T-helper 1 cell (primary cell): ENCODE measurements around the gene NEK2.
"Not testable (repeated sequence)": the region's sequence is repeated elsewhere in the genome, so short reads cannot be mapped to it uniquely, and the experiment has no call there.

ENCODE experiments used
- DNase-seq, 5 donors: peaks; one replicate each; pipeline ENCODE4 v3.0.0-alpha.2; 2012 to 2020

NEK2 gene

DNA sequence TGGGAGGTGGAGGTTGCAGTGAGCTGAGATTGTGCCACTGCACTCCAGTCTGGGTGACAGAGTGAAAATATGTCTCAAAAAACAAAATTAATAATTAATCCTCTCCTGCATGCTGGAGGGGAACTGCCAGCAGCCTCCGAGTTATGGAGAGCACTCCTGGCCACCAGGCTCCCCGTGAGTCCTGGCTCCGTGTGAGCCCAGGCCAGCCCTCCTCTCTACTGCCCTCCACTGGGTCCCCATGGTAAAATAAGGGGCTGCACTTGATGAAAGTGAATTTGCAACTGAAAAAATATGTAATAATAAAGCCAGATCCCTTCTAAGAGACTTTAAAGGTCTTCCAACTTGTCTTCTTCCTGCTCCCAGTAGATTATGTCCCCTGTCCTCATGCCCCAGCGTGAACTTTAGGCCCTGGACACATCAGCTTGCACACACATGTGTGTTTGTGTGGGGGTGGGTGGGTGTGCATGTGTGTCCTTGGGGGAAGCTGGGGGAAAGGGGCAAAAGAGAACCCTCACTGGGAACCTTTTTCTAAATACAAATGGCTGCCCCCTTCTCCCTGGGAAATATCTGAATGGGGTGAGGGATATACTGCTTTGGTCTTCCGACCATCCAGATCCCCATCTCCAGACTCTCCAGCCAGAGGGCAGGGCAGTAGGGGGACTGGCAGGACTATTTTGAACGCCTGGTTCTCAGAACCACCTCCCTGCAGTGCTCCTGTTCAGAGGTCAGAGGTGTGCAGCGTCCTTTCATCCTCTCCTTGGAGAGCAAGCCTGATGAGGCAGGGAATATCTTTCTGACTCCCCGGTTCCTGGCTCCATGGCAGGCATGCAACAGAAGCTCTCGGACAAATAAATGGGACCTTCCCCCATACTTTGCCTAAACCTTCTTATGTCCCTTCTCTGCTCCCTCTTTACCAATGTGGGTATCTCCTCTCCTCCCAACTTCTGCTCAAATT is 26.2 kb downstream of the NEK2 start:
- peak in 1 of 5 donors; percentile 10 for DNase-seq

DNA sequence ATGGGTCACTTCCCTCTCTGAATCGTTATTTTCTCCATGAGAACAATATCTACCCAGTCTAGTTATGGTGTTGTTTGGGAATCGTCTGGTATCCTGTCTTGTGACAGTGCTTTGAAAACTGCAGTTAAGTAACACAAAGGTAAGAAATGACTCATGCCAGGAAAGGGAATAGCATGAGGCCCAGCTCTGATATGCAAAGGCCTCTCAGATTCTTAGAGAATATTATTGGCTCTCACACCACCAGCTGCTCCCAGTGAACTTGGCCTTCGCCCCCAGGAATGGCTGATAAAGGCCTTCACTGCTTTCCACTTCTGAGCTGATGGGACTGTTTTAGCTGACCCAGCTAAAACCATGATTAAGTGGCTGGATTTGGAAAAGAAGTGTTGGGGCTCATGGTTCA is 27.1 kb downstream of the NEK2 start:
- DNase-seq = no peak

DNA sequence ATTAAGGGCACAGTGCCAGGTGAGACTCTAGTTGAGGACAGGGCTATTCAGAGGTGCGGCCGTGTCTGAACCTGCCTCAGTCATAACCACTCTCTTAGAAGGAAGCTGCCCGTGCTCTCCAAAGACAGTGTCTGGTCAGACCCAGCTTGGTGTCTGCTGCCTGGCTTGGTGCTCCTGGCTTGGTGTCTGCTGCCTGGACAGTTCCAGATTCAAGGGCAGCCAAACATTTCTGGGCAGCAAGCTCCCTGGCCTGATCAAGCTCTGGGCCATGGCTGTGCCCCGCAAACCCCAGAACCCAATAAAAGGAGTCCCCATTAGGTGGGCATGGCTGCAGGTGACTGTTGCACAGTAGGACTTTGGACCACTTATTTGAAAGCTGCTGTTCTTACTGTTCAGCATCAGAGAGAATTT is 27.7 kb downstream of the NEK2 start:
- DNase-seq = no peak

DNA sequence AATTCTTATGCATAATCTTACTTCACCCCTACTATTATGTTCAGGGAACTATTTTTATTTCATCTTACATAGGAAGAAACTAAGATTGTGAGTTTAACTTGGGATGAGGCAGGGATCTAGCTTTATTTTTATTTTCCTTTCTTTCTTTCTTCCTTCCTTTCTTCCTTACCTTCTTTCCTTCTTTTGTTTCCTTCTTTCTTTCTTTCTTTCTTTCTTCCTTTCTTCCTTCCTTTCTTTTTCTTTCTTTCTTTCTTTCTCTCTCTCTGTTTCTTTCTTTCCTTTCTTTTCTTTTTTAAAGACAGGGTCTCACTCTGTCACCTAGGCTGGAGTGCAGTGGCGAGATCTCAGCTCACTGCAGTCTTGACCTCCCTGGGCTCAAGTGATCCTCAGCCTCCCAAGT is 28.9 kb downstream of the NEK2 start:
- DNase-seq = no peak

DNA sequence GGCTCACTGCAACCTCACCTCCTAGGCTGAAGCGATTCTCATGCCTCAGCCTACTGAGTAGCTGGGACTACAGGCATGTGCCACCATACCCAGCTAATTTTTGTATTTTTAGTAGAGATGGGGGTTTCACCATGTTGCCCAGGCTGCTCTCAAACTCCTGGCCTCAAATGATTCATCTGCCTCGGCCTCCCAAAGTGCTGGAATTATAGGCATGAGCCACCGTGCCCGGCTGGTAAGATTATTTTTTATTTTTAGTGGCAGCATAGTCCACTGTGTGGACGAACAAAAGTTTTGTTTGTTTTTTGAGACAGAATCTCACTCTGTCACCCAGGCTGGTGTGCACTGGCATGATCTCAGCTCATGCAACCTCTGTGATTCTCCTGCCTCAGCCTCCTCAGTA is 29.8 kb downstream of the NEK2 start:
- DNase-seq = not testable (repeated sequence)

DNA sequence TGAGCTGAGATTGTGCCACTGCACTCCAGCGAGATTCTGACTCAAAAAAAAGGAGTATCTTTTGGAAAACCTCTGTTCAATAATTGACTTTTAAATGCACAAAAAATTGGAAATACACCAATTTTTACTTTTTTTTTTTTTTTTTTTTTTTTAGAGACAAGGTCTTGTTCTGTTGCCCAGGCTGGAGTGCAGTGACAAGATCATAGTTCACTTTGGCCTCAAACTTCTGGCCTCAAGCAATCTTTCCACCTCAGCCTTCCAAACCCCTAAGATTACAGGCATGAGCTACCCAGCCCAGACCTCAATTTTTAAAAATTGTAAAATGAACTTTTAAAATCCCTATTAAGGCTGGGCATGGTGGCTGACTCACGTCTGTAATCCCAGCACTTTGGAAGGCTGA is 30.8 kb downstream of the NEK2 start:
- DNase-seq = no peak

DNA sequence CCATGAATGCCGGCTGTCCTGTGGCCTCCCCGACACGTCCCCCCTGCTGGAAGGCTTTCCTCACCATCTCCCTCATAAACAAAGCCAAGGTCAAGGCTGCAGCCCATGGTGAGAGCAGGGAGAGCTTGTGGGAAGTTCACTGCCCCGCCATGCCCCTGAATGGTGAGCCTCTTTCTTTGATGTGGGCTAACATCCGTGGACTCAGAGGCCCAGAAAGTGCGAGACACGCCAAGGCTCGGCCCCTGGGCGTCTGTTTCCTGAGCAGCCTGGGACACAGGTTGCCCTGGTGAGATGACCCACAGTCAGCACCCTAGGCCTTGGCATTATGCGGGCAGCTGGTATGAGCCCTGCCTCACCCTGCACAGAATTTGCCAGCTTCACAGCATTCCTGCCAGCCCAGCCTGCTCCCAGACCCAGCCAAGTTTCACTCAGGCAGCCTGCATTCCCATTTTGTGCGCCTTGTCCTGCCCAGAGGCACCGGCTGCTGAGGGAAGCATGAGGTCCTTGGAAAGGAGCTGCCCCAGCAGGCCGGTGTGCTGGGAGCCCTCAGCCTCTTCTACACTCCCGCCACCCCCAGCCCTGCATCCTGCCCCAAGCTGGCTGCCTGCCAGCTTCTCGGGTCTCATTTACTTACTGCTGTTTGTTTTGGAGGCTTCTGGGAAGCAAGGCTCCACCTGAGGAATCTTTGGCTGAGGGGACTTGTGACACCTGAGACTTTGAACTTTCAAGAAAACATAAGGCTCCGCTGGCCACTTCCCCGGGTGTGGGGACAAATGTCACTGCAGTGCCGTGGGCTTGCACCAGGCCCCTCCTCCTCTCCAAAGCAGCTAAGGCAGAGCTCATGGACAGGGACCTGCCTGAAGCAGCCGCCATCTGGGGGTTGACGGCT is 31.9 kb downstream of the NEK2 start:
- DNase-seq = no peak

DNA sequence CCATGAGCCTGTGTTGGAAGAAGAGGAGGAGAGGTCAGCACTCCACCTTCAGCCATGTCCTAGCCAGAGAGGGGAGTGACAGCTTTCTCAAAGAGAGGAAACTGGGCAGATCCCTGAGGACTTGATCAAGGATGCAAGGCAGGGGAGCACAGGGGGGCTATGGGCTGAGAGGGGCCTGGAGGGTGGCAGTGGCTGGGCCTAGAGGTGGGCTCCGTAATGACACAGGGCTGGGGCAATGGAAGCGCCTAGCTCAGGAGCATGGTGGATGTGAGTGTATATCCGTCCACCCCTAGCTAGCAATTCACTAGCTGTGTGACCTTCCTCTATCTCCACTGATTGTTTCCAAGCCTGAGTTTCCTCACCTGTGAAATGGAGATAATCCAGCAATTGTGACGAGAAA is 32.6 kb downstream of the NEK2 start:
- DNase-seq = no peak

DNA sequence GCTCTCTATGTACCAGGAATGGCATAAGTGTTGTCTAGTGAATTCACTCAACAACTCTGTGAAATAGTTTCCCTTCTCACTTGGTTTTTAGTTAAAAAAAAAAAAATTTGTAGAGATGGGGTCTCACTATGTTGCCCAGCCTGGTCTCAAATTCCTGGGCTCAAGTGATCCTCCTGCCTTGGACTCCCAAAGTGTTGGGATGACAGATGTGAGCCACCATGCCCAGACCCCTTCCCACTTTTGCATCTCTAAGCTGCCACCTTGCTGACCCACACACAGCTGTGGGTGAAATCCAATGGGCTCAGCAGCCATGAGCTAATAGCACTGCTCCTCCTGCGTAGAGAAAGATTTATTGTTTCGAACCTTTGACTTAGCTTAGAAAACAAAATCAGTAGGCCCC is 33.5 kb downstream of the NEK2 start:
- no peak for DNase-seq

DNA sequence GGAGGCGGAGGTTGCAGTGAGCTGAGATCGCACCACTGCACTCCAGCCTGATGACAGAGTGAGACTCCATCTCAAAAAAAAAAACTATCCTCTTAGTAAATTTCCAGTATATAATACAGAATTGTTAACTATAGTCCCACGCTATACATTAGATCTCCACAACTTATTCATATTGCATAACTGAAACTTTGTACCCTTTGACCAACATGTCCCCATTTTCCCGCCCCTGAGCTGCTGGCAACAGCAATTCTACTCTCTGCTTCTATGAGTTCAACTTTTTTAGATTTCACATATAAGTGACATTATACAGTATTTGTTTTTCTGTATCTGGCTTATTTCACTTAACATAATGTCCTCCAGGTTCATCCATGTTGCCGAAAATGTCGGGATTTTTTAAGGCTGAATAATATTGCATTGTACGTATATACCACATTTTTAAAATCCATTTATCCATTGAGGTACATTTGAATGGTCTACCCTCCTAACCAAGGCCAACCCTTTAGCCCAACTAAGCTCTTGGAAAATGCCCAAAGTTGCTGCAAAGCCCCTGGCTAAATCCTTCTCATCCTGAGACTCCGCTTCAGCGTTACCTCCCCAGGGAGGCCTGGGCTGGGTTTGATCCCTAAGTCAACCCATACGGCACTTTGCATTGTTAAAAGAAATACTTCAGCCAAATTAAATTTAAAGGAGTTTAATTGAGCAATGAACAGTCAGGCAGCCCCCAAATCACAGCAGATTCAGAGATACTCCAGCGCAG is 34.2 kb downstream of the NEK2 start:
- DNase-seq = no peak

DNA sequence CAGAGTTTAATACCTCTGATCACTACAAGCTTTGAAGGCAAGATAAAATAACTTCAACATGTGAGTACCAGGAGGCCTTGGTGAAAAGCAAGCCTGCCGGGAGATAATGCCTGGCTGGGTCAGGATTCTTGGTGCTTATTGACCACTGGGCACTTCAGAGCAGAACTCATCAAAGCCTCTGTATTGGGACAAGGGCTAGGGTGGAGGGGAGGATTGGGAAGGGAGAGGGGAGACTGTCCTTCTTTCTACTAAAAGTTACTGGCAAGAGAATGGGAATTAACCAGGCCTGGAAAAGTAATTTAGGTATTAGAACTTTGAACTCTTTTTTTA is 35.2 kb downstream of the NEK2 start:
- no peak for DNase-seq

DNA sequence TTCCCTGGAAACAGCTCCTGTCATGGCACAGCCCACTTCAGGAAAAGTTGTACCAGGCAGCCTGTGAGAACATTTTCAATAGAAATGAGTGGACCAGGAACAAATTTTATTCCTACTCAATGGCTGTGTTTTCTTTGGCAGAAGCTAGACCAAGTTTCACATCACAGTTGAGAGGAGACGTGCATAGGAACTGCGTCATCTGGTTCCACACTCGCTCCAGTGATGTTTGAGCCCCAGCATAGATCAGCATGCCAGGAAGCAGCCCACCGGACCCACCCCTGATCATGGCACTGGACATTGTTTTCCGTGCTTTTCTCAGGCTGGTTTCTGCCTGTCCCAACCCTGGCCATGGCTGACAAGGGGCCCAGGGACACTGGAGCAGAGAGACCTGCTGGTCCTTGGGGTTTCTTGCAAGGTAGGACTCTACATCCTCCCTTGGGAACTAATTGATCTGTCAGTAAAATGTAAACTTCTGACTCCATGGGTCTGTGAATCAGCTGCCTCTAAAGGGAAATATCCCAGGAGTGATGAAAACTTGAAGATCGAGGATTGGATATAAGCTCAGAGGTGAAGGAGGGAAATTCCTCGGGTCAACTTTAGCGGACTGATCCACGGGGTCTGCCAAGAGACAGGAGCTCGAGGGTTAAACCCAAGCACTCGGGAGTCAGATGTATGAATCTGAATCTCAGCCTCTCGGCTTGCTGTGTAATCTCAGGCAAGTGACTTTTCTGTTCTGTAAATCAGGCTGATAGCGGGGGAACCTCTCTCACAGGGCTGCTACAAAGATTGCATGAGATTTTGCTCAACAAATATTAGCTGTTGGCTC is 35.7 kb downstream of the NEK2 start:
- DNase-seq = no peak

DNA sequence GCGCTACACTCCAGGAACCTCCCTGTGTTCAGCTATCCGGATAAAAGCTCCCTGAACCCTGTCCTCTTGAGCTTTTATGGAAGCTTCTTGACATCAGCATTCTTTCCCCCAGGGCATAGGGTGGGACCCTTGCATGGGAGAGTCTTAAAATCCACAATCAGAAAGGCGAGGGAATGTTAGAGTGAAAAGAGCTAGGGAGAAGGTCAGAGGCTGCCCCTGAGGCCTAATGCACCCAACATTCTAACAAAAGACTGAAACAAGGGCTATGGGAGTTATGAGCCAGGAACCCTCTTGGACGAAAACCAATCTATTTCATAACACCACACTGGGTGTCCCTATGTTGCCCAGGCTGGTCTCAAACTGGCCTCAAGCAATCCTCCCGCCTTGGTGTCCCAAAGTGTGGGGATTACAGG is 36.7 kb downstream of the NEK2 start:
- no peak for DNase-seq

DNA sequence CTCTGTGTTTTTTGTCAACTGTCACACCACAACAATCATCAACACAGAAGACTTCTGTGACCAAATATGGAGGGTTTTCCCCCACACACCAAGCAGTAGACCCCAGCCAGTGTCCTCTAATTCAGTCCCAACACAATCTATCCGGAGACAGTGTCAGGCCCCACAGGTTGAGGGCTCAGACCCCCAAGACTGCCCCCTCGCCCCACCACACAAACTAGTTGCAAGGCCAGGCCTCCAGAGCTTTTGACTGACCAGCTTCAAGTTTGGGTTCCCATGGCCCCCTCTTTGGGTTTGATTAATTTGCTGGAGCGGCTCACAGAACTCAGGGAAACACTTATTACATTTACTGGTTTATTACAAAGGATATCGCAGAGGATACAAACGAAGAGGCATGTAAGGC is 37.2 kb downstream of the NEK2 start:
- DNase-seq = no peak

DNA sequence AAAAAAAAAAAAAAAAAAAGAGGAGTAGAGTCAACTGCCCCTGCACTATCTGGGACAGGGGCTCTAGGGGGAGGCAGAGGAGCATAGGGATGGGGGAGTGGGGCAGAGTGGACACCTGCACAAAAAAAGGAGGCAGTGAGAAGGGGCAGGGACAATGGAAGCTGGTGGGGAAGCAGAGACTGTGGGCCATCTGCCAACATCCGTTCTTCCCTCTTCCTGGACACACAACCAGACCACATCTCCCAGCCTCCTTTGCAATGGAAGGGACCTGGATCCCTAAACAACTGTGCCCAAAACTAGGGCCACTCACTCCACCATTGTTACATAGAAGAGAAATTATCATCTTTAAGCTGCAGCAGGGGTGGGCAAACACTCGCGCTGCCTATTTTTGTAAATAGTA is 38.4 kb downstream of the NEK2 start:
- DNase-seq = no peak

DNA sequence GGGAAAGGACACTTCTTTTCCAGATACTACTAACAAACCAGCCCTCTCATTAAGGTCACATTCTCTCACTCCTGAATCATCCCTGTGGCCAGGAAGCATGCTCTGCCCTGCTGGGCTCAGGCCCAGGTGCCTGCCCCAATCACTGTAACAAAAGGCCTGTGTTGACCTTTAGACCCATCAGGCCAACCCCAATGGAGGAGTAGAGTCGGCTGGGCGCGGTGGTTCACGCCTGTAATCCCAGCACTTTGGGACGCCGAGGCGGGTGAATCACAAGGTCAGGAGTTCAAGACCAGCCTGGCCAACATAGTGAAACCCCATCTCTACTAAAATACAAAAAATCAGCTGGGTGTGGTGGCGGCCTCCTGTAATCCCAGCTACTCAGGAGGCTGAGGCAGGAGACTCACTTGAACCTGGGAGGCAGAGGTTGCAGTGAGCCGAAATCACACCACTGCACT is 38.8 kb downstream of the NEK2 start:
- DNase-seq = not testable (repeated sequence)

DNA sequence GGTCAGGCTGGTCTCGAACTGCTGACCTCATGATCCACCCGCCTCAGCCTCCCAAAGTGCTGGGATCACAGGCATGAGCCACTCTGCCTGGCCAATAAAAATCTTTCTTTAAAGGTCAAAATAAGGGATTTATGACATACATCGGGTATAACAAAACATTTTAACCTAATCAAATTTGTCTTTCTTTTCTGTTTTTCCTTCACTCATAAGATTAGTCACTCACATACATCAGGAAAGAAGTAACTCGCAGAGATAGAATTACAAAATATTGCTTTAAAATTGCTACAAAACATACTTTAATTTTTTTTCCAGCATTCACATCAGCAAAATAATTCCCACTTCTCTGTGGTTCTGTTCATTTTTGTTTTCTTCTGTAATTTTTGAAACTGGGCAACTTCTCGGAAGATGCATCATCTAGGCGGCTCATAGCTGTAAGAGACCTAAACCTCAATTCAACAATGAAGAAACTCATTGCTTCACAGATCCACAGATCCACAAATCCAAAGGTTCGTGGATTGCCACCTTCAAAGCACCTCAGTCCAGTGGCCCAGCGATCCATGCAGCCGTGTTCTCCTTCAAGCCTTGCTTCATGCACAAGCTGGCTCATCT is 39.7 kb downstream of the NEK2 start:
- no peak for DNase-seq

DNA sequence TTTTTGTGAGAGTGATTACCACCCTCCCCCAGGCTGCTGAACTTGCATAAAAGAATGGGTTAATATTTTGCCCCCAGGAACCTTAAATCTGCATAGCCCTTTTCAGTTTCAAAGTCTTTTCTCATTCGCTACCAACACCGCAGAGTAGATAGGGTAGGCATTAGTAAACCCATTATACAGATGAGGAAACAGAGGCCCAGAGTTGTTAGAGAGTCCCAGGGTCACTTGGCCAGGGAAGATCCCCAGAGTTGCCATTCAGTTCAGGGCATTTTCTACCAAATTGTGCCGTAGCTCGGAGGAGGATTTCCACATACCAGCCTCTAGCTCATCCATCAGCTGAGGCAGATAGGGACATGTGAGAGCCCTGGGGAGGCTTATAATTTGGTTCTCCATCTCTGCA is 40.5 kb downstream of the NEK2 start:
- no peak for DNase-seq

DNA sequence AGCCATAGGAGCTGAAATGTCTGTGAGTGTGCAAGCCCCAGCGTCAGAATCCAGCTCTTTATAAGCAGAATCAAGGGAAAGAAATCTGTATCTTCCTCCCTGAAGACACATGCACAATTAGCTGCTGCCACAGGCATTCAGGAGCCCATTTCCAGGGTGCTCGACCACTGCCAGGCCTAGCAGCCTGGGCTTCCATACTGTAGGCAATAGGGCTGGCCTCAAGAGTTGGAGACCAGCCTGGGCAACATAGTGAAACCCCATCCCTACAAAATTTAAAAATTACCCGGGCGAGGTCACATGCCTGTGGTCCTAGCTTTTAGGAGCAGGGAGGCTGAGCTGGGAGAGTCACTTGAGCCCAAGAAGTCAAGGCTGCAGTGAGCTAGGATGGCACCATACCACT is 41.0 kb downstream of the NEK2 start:
- no peak for DNase-seq

DNA sequence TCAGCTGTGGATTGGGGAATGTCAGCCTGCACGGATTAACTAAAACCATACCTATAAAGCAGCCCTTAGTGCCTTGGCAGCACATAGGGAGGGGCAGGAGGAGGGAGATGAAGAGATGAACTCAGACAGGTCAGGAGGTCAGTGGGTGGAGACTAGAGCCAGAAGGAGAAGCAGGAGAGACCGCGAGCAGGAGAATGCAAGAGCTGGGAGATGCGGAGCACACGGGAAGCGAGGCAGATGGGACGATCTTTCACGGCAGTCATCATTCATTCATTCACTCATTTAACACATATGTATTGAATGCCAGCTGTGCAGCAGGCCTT is 41.9 kb downstream of the NEK2 start:
- DNase-seq = no peak

DNA sequence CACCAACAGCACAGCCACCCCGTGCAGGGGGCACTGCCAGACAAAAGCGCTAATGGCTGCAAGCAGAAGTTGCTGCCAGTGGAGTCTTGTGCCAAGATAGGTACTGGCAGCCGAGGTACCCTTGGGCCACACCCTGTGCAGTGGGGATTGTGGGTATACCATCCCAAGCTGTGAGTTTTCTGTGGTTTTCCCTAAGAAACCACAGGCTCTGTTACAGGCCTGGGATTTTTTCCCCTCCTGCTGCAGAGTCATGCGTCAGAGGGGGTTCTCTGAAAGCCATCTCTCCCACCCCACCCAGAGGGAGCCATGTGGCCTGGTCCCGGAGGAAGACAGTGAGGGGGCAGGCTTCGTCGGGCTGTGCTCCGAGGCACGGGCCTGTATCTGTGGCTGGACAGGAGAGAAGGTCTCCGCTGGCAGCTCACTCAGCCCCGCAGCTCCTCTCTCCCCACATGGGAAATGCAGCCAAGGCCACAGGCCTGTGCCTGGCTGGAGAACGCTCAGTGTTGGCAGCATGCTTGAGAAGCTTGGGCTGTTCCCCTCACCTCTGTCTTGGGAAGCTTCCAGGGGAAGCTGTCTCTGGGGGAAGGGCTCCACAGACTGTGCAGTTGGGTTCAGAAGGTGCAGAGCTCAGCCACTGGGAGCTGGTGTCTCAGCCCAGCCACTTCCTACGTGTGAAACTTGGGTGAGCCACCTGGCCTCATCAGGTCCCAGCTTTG is 42.5 kb downstream of the NEK2 start:
- DNase-seq = no peak
